Esophagus muscularis mucosa (tissue), 4 donors: ENCODE data around the gene RETN. TPM values are rescaled to one million over a fixed set of nuclear protein-coding genes. Genes with fewer than 3 reads are reported as not detected.

Experiments
- DNase-seq: peaks from one replicate; pipeline ENCODE4 v3.0.0-alpha.2; 2017; ENCODE audit errors: extremely low spot score
- H3K27ac ChIP-seq, 4 donors: fragments of 200-600 bp; sonication (generic); replicated peaks in 1 of 4; 1 replicate in 3 of 4; 2 replicates in 1 of 4; pipeline ENCODE4 v1.5.1; 2016 to 2019; ENCODE audit warnings: mild to moderate bottlenecking in 1 of 4
- H3K27me3 ChIP-seq, 4 donors: fragments of 200-600 bp; sonication (generic); one replicate each; pipeline versions ENCODE4 v1.5.1 to v1.6.0; 2016 to 2019
- H3K36me3 ChIP-seq, 4 donors: fragments of 200-600 bp; sonication (generic); one replicate each; pipeline ENCODE4 v1.5.1; 2016 to 2019
- H3K4me1 ChIP-seq, 4 donors: fragments of 200-600 bp; sonication (generic); one replicate each; pipeline ENCODE4 v1.5.1; 2016 to 2019
- H3K4me3 ChIP-seq, 4 donors: fragments of 200-600 bp; sonication (generic); 1 replicate in 2 of 4; 2 replicates in 2 of 4; pipeline ENCODE4 v1.5.1; 2016 to 2019; ENCODE audit warnings: mild to moderate bottlenecking in 4 of 4, moderate library complexity in 1 of 4
- H3K9me3 ChIP-seq, 4 donors: fragments of 200-600 bp; sonication (generic); 1 replicate in 3 of 4; 2 replicates in 1 of 4; pipeline ENCODE4 v1.5.1; 2016 to 2019
- EP300 ChIP-seq: sonication (generic); formaldehyde crosslinking; IDR thresholded peaks from one replicate; pipeline ENCODE4 v1.6.1; 2017; ENCODE audit warnings: antibody characterized with exemption
- POLR2A ChIP-seq: fragments of 450-650 bp; IDR thresholded peaks from one replicate; pipeline ENCODE4 v1.6.1; 2017; ENCODE audit warnings: antibody characterized with exemption, moderate library complexity, mild to moderate bottlenecking, low read depth
- POLR2AphosphoS5 ChIP-seq, 2 donors: sonication (generic); formaldehyde crosslinking; IDR thresholded peaks; one replicate each; pipeline ENCODE4 v1.6.1; 2017; ENCODE audit warnings: antibody characterized with exemption in 2 of 2
- WGBS: methylation state at CpG from one replicate; pipeline ENCODE4 v1.1.5; 2018; 5-methylcytosine and 5-hydroxymethylcytosine counted together
- intact Hi-C: fragments of 100-400 bp; cut with DNase I; formaldehyde crosslinking; loops from one replicate; pipeline ENCODE4 v1.15.1; 2023
- total RNA-seq, 4 donors: library from RNA; depleted of rRNA; stranded (reverse); fragments of >200 nt; gene quantifications; one replicate each; pipeline versions ENCODE4 v1.1.0 to v1.2.1, GENCODE V29; 2016
- TF ChIP-seq, protein P1 (sequence below), 3 experiments: fragments of 200-600 bp in 2 of 3; fragments of 450-650 bp in 1 of 3; sonication (generic) in 2 of 3; IDR thresholded peaks; one replicate each; pipeline ENCODE4 v1.5.1; 2017 to 2019; ENCODE audit warnings: antibody characterized with exemption in 3 of 3, mild to moderate bottlenecking in 2 of 3, moderate library complexity in 1 of 3

The RETN gene
- total RNA-seq, 4 donors from 2014 or later: 1.3 TPM; not detected in 3

GRCh38 chr19:7697721-7698287 lies 29.0 kb downstream of the RETN start:
- no peaks in the 10 kb centered on the region for H3K36me3 ChIP-seq
- no peak overlapping the region for H3K4me3 ChIP-seq
- DNase-seq: no peak
- intact Hi-C loops: no loop called here
- no peak overlapping the region for H3K27ac ChIP-seq
- H3K4me1 ChIP-seq: no peaks in the 10 kb centered on the region
- 86% methylated on average over 10 of the region's 10 CpGs for WGBS
- peaks cover 0 to 82% (median 12%) of the 10 kb centered on the region in 4 donors for H3K27me3 ChIP-seq
- no peak for TF ChIP-seq EP300
- TF ChIP-seq, protein P1, sequence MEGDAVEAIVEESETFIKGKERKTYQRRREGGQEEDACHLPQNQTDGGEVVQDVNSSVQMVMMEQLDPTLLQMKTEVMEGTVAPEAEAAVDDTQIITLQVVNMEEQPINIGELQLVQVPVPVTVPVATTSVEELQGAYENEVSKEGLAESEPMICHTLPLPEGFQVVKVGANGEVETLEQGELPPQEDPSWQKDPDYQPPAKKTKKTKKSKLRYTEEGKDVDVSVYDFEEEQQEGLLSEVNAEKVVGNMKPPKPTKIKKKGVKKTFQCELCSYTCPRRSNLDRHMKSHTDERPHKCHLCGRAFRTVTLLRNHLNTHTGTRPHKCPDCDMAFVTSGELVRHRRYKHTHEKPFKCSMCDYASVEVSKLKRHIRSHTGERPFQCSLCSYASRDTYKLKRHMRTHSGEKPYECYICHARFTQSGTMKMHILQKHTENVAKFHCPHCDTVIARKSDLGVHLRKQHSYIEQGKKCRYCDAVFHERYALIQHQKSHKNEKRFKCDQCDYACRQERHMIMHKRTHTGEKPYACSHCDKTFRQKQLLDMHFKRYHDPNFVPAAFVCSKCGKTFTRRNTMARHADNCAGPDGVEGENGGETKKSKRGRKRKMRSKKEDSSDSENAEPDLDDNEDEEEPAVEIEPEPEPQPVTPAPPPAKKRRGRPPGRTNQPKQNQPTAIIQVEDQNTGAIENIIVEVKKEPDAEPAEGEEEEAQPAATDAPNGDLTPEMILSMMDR (IDR thresholded peaks at IDR 0.05): no peak
- no peak for TF ChIP-seq POLR2AphosphoS5 (IDR thresholded peaks at IDR 0.05)
- TF ChIP-seq POLR2A: no peak
- no peaks in the 10 kb centered on the region for H3K9me3 ChIP-seq

GRCh38 chr19:7698583-7698982 lies 29.7 kb downstream of the RETN start:
- WGBS: 25% methylated on average over 11 of the region's 11 CpGs
- DNase-seq: no peak
- peaks cover 0 to 85% (median 12%) of the 10 kb centered on the region in 4 donors for H3K27me3 ChIP-seq
- H3K4me3 ChIP-seq: no peak overlapping the region
- no peaks in the 10 kb centered on the region for H3K4me1 ChIP-seq
- intact Hi-C loops: no loop called here
- H3K36me3 ChIP-seq: no peaks in the 10 kb centered on the region
- H3K27ac ChIP-seq: no peak overlapping the region
- no peak for TF ChIP-seq POLR2A
- TF ChIP-seq, protein P1 (IDR thresholded peaks at IDR 0.05): no peak
- no peak for TF ChIP-seq EP300
- no peak for TF ChIP-seq POLR2AphosphoS5 (IDR thresholded peaks at IDR 0.05)
- H3K9me3 ChIP-seq: no peaks in the 10 kb centered on the region

DNA sequence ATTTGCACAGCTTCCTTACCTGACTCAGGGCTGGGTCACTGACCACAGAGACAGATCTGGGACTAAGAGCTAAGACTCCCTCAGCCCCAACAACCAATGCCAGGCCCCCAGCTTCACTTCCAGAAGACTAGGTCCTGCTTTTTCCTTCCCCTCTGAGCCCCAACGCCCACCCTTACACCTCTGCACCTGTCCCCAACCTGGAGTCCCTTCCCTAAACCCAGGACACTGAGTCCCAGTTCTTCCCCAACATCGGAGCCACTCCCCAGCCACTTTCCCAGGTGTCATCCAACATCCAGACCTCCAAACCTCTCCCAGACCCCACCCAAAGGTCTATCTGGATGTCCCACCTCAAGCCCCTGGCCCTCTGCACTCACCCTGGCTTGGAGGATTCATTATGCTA lies 30.2 kb downstream of the RETN start:
- Histone ChIP-seq H3K4me1 (no peaks in the 10 kb centered on the region), H3K9me3 (no peaks in the 10 kb centered on the region), H3K27ac (no peak overlapping the region), H3K4me3 (no peak overlapping the region), H3K27me3 (peaks cover 0 to 89% (median 12%) of the 10 kb centered on the region in 4 donors), H3K36me3 (no peaks in the 10 kb centered on the region)
- no peak for DNase-seq
- intact Hi-C loops: no loop called here
- WGBS: 39% methylated on average over 2 of the region's 2 CpGs
- TF ChIP-seq POLR2AphosphoS5 (IDR thresholded peaks at IDR 0.05): no peak

DNA sequence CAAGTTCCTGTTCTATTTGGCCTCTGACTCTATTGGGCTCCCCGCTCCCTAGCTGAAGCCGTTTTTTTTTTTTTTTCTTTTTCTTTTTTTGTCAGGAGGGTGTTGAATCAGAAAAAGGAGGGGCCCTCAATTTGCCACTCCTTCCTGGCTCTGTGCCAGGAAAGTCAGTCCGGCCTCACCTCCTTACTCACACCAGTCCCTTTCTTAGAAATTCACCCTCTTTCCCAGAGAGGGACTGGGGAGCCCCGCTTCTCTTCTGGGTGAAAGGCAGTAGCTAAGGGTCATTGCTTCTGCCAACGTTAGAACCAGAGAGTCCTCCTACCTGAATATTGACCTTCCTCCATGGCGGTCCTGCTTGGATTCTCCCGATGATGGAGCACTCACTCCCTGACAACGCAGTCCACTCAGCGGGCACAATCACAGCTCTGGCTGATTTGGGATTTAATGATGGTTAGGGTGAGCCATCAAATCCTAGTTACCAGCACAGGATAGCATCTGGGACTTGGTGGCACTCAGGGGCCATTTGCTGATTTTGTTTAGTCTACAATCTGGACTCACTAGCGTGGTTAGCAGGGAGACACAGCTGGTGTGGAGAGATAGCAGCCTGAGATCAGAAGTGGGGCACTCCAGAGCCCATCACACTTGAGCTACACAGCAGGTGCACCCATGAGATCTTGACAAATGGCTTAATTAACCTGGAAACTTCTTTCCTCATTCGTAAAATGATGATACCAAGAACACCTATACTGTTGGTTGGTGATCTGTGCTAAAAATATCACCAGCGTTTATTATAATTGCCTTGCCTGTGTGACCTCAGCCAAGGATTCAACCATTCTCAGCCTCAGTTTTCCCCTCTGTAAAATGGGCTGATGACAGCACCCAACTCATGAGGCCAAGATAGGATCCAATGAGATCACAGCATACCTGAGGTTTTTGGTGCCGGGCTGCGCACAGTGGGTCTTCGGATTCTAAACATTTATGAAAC lies 30.9 kb downstream of the RETN start:
- H3K36me3 ChIP-seq: no peaks in the 10 kb centered on the region
- intact Hi-C loops: no loop called here
- 60% methylated on average over 15 of the region's 15 CpGs for WGBS
- no peak for DNase-seq
- no peaks in the 10 kb centered on the region for H3K9me3 ChIP-seq
- TF ChIP-seq, protein P1 (IDR thresholded peaks at IDR 0.05): no peak
- TF ChIP-seq EP300 (no peak), POLR2AphosphoS5 (IDR thresholded peaks at IDR 0.05) (no peak), POLR2A (no peak)
- no peak overlapping the region for H3K27ac ChIP-seq
- peaks cover 0 to 90% (median 12%) of the 10 kb centered on the region in 4 donors for H3K27me3 ChIP-seq
- no peak overlapping the region for H3K4me3 ChIP-seq
- H3K4me1 ChIP-seq: no peaks in the 10 kb centered on the region

GRCh38 chr19:7701049-7701653 lies 32.3 kb downstream of the RETN start:
- DNase-seq: no peak
- H3K9me3 ChIP-seq: no peaks in the 10 kb centered on the region
- no peak overlapping the region for H3K4me3 ChIP-seq
- 90% methylated on average over 11 of the region's 12 CpGs for WGBS
- no peak overlapping the region for H3K27ac ChIP-seq
- H3K36me3 ChIP-seq: no peaks in the 10 kb centered on the region
- intact Hi-C loops: no loop called here
- TF ChIP-seq POLR2A (no peak), EP300 (no peak), POLR2AphosphoS5 (IDR thresholded peaks at IDR 0.05) (no peak)
- TF ChIP-seq, protein P1 (IDR thresholded peaks at IDR 0.05): no peak
- peaks cover 0 to 88% (median 12%) of the 10 kb centered on the region in 4 donors for H3K27me3 ChIP-seq
- H3K4me1 ChIP-seq: no peaks in the 10 kb centered on the region
